HepG2 (cell line): ENCODE results near the gene IFT52. TPM values are rescaled to one million over a fixed set of nuclear protein-coding genes. Genes with fewer than 3 reads are reported as not detected.
A peak's percentile ranks its signal among the peaks of the same experiment; 100 is the strongest.

Experiments used
- AGO2 ChIP-seq: fragments of 200-400 bp; formaldehyde crosslinking; optimal IDR thresholded peaks from 2 replicates; pipeline ENCODE3; 2017; ENCODE audit warnings: mild to moderate bottlenecking, low read depth, low read length, moderate library complexity
- DR1 ChIP-seq: sonication (generic); formaldehyde crosslinking; IDR thresholded peaks from 2 replicates; pipeline ENCODE4 v1.8.0; 2021; ENCODE audit warnings: mild to moderate bottlenecking, missing genetic modification reagents, inconsistent platforms
- FOSL2 ChIP-seq: sonication (generic); formaldehyde crosslinking; IDR thresholded peaks from 2 replicates; pipeline ENCODE4 v1.4.0; 2020; ENCODE audit warnings: missing genetic modification reagents
- FOXA1 ChIP-seq, 2 experiments: fragments of 450-650 bp in 1 of 2; sonication (generic) in 1 of 2; formaldehyde crosslinking in 1 of 2; IDR thresholded peaks; 2 replicates each; pipeline versions ENCODE4 v1.4.0 to v1.6.1; 2016 to 2020; ENCODE audit warnings: missing genetic modification reagents in 1 of 2
- IKZF5 ChIP-seq: IDR thresholded peaks from 2 replicates; pipeline ENCODE4 v1.6.1; 2018; ENCODE audit warnings: missing genetic modification reagents, mild to moderate bottlenecking, missing compliant biosample characterization
- KLF15 ChIP-seq: sonication (generic); formaldehyde crosslinking; IDR thresholded peaks from 2 replicates; pipeline ENCODE4 v1.8.1; 2023; ENCODE audit warnings: borderline replicate concordance, mild to moderate bottlenecking, inconsistent platforms, missing genetic modification reagents, mixed read lengths
- KMT2A ChIP-seq: sonication (generic); formaldehyde crosslinking; IDR thresholded peaks from 2 replicates; pipeline ENCODE4 v1.4.0; 2020; ENCODE audit warnings: missing genetic modification reagents
- KMT2B ChIP-seq: IDR thresholded peaks from 2 replicates; pipeline ENCODE4 v1.6.1; 2016; ENCODE audit warnings: missing genetic modification reagents, missing compliant biosample characterization
- NFATC3 ChIP-seq: sonication (generic); formaldehyde crosslinking; IDR thresholded peaks from 2 replicates; pipeline ENCODE4 v1.5.1; 2020; ENCODE audit warnings: mild to moderate bottlenecking, missing genetic modification reagents
- NFYB ChIP-seq: sonication (generic); formaldehyde crosslinking; IDR thresholded peaks from 2 replicates; pipeline ENCODE4 v1.4.0; 2020; ENCODE audit warnings: missing genetic modification reagents
- NKX3-1 ChIP-seq: sonication (generic); formaldehyde crosslinking; IDR thresholded peaks from 2 replicates; pipeline ENCODE4 v1.5.0; 2020; ENCODE audit warnings: missing genetic modification reagents
- PBX3 ChIP-seq: sonication (generic); formaldehyde crosslinking; IDR thresholded peaks from 2 replicates; pipeline ENCODE4 v1.8.1; 2023; ENCODE audit warnings: missing genetic modification reagents, inconsistent platforms, borderline replicate concordance
- RARA ChIP-seq: IDR thresholded peaks from 2 replicates; pipeline ENCODE4 v1.6.1; 2016; ENCODE audit warnings: missing genetic modification reagents, missing compliant biosample characterization
- RXRB ChIP-seq: IDR thresholded peaks from 2 replicates; pipeline ENCODE4 v1.6.1; 2016; ENCODE audit warnings: borderline replicate concordance, missing genetic modification reagents, missing compliant biosample characterization
- TFAP4 ChIP-seq: sonication (generic); IDR thresholded peaks from 2 replicates; pipeline ENCODE4 v1.6.1; 2016; ENCODE audit warnings: low read depth, borderline replicate concordance
- WIZ ChIP-seq: sonication (generic); formaldehyde crosslinking; IDR thresholded peaks from 2 replicates; pipeline ENCODE4 v1.5.1; 2020; ENCODE audit warnings: mild to moderate bottlenecking, missing genetic modification reagents
- YY1 ChIP-seq: IDR thresholded peaks from 2 replicates; pipeline ENCODE4 v1.6.1; 2011; ENCODE audit warnings: low read length, low read depth, moderate library complexity, mild to moderate bottlenecking; ENCODE audit not compliant: insufficient read depth, insufficient replicate concordance
- ZBTB14 ChIP-seq: sonication (generic); formaldehyde crosslinking; IDR thresholded peaks from 2 replicates; pipeline ENCODE4 v1.4.0; 2020; ENCODE audit warnings: missing genetic modification reagents
- ZNF256 ChIP-seq: sonication (generic); formaldehyde crosslinking; conservative IDR thresholded peaks from 2 replicates; pipeline ENCODE4 v1.4.0; 2020; ENCODE audit warnings: missing genetic modification reagents
- ZNF335 ChIP-seq: sonication (generic); formaldehyde crosslinking; IDR thresholded peaks from 2 replicates; pipeline ENCODE4 v1.4.0; 2020; ENCODE audit warnings: missing genetic modification reagents
- ZNF460 ChIP-seq: sonication (generic); formaldehyde crosslinking; IDR thresholded peaks from 2 replicates; pipeline ENCODE4 v1.5.1; 2020; ENCODE audit warnings: missing genetic modification reagents, mild to moderate bottlenecking, borderline replicate concordance
- ZNF501 ChIP-seq: sonication (generic); formaldehyde crosslinking; IDR thresholded peaks from 2 replicates; pipeline ENCODE4 v1.5.1; 2020; ENCODE audit warnings: mild to moderate bottlenecking, moderate library complexity, missing genetic modification reagents
- ZNF556 ChIP-seq: sonication (generic); formaldehyde crosslinking; IDR thresholded peaks from 2 replicates; pipeline ENCODE4 v1.4.0; 2020; ENCODE audit warnings: mild to moderate bottlenecking, missing genetic modification reagents, borderline replicate concordance
- ZNF629 ChIP-seq: sonication (generic); formaldehyde crosslinking; conservative IDR thresholded peaks from 2 replicates; pipeline ENCODE4 v1.5.0; 2020; ENCODE audit warnings: missing genetic modification reagents
- ZNF749 ChIP-seq: sonication (generic); formaldehyde crosslinking; IDR thresholded peaks from 2 replicates; pipeline ENCODE4 v1.8.0; 2022; ENCODE audit warnings: mild to moderate bottlenecking, missing genetic modification reagents, moderate library complexity, borderline replicate concordance
- ZNF83 ChIP-seq: sonication (generic); formaldehyde crosslinking; IDR thresholded peaks from 2 replicates; pipeline ENCODE4 v1.4.0; 2020; ENCODE audit warnings: missing genetic modification reagents, mild to moderate bottlenecking, borderline replicate concordance
- ZNF841 ChIP-seq: sonication (generic); formaldehyde crosslinking; IDR thresholded peaks from 2 replicates; pipeline ENCODE4 v1.8.1; 2023; ENCODE audit warnings: missing genetic modification reagents, borderline replicate concordance
- ZNF879 ChIP-seq: sonication (generic); formaldehyde crosslinking; IDR thresholded peaks from 2 replicates; pipeline ENCODE4 v1.8.1; 2023; ENCODE audit warnings: missing genetic modification reagents
- ZSCAN22 ChIP-seq: sonication (generic); formaldehyde crosslinking; IDR thresholded peaks from 2 replicates; pipeline ENCODE4 v1.4.0; 2020; ENCODE audit warnings: mild to moderate bottlenecking, missing genetic modification reagents
- polyA plus RNA-seq, 8 experiments: library from polyadenylated mRNA; depleted of rRNA in 3 of 8; stranded (reverse) in 7 of 8; unstranded in 1 of 8; fragments of >200 nt; fragmentation: Illumina TruSeq in 4 of 8; extraction: Trizol in 4 of 8; gene quantifications; 2 replicates each; pipeline versions ENCODE4 v1.2.1 to v1.2.3, GENCODE V29; 2011 to 2016; ENCODE audit warnings: low read depth in 4 of 8, missing spikeins in 1 of 8, mixed read lengths in 1 of 8; ENCODE audit not compliant: insufficient read depth in 1 of 8
- total RNA-seq, 5 experiments: library from RNA; depleted of rRNA; stranded (reverse); fragments of >200 nt; fragmentation: Illumina TruSeq; extraction: Trizol; gene quantifications; 2 replicates each; pipeline ENCODE4 v1.2.3, GENCODE V29; 2016; ENCODE audit warnings: low read depth in 1 of 5

IFT52 gene
- total and polyA plus RNA-seq, 2 of the 13 experiments (the other 11 are each of a cell fraction or from before 2014, with no cell fraction given), result 48.0 to 64.0 TPM

- TF ChIP-seq ZNF841 (CRISPR knock-in tag), result no peak
- TF ChIP-seq FOSL2 (CRISPR knock-in tag), result peak; percentile 35
- TF ChIP-seq KLF15 (CRISPR knock-in tag), result no peak
- no peak for TF ChIP-seq NFYB (CRISPR knock-in tag)
- TF ChIP-seq ZNF879 (CRISPR knock-in tag), result no peak
- no peak for TF ChIP-seq ZNF460
- TF ChIP-seq NFATC3, result no peak
- no peak for TF ChIP-seq ZNF749 (CRISPR knock-in tag)
- TF ChIP-seq KMT2B (CRISPR knock-in tag), result no peak
- TF ChIP-seq ZBTB14 (CRISPR knock-in tag), result no peak
- TF ChIP-seq WIZ (CRISPR knock-in tag), result no peak
- no peak for TF ChIP-seq ZNF629 (CRISPR knock-in tag)
- no peak for TF ChIP-seq IKZF5 (CRISPR knock-in tag)
- no peak for TF ChIP-seq ZSCAN22 (CRISPR knock-in tag)
- TF ChIP-seq NKX3-1 (CRISPR knock-in tag), result no peak
- TF ChIP-seq ZNF556 (CRISPR knock-in tag), result no peak
- TF ChIP-seq RARA (CRISPR knock-in tag), result no peak
- no peak for TF ChIP-seq AGO2
- TF ChIP-seq FOXA1 (IDR thresholded peaks at IDR 0.05), result no peak
- no peak for TF ChIP-seq FOXA1 (CRISPR knock-in tag; IDR thresholded peaks at IDR 0.05)
- no peak for TF ChIP-seq DR1
- 0 out of 2 replicates have a peak, but pooled peaks have one; percentile 45 for TF ChIP-seq ZNF501
- no peak for TF ChIP-seq KMT2A
- no peak for TF ChIP-seq PBX3
- TF ChIP-seq TFAP4, result no peak
- TF ChIP-seq ZNF256 (CRISPR knock-in tag), result no peak
- TF ChIP-seq YY1, result no peak
- 0 out of 2 replicates have a peak, but pooled peaks have one; percentile 21 for TF ChIP-seq RXRB (CRISPR knock-in tag)
- peak; percentile 43; the same call in 1 of the 2 replicates for TF ChIP-seq ZNF335
- TF ChIP-seq ZNF83 (CRISPR knock-in tag), result no peak
Observed at GRCh38 chr20:43691928-43692524, 101.3 kb downstream of the IFT52 start (continued).
